ENCODE data around the gene C1QL4. TPM values are rescaled to one million over a fixed set of nuclear protein-coding genes. Genes with fewer than 3 reads are reported as not detected.

Gene C1QL4
- total and polyA plus RNA-seq, 9 of the 15 experiments (the other 6 are each of a cell fraction or from before 2014, with no cell fraction given) = 0.08 to 2.1 (median 0.31) TPM

DNA sequence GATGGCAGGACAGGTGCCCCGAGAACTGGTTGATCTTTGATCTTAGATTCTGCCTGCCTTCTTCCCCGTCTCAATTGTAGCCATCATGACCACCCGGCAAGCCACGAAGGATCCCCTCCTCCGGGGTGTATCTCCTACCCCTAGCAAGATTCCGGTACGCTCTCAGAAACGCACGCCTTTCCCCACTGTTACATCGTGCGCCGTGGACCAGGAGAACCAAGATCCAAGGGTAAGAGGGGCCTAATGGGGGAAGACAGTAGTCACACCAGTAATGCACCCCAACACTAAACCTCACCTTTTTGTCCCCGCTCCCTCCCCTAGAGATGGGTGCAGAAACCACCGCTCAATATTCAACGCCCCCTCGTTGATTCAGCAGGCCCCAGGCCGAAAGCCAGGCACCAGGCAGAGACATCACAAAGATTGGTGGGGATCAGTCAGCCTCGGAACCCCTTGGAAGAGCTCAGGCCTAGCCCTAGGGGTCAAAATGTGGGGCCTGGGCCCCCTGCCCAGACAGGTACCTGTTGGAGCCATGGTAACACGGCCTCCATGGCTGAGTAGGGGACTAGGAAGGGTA, 13.4 kb downstream of the C1QL4 start (continued):
- TF ChIP-seq, protein P1, sequence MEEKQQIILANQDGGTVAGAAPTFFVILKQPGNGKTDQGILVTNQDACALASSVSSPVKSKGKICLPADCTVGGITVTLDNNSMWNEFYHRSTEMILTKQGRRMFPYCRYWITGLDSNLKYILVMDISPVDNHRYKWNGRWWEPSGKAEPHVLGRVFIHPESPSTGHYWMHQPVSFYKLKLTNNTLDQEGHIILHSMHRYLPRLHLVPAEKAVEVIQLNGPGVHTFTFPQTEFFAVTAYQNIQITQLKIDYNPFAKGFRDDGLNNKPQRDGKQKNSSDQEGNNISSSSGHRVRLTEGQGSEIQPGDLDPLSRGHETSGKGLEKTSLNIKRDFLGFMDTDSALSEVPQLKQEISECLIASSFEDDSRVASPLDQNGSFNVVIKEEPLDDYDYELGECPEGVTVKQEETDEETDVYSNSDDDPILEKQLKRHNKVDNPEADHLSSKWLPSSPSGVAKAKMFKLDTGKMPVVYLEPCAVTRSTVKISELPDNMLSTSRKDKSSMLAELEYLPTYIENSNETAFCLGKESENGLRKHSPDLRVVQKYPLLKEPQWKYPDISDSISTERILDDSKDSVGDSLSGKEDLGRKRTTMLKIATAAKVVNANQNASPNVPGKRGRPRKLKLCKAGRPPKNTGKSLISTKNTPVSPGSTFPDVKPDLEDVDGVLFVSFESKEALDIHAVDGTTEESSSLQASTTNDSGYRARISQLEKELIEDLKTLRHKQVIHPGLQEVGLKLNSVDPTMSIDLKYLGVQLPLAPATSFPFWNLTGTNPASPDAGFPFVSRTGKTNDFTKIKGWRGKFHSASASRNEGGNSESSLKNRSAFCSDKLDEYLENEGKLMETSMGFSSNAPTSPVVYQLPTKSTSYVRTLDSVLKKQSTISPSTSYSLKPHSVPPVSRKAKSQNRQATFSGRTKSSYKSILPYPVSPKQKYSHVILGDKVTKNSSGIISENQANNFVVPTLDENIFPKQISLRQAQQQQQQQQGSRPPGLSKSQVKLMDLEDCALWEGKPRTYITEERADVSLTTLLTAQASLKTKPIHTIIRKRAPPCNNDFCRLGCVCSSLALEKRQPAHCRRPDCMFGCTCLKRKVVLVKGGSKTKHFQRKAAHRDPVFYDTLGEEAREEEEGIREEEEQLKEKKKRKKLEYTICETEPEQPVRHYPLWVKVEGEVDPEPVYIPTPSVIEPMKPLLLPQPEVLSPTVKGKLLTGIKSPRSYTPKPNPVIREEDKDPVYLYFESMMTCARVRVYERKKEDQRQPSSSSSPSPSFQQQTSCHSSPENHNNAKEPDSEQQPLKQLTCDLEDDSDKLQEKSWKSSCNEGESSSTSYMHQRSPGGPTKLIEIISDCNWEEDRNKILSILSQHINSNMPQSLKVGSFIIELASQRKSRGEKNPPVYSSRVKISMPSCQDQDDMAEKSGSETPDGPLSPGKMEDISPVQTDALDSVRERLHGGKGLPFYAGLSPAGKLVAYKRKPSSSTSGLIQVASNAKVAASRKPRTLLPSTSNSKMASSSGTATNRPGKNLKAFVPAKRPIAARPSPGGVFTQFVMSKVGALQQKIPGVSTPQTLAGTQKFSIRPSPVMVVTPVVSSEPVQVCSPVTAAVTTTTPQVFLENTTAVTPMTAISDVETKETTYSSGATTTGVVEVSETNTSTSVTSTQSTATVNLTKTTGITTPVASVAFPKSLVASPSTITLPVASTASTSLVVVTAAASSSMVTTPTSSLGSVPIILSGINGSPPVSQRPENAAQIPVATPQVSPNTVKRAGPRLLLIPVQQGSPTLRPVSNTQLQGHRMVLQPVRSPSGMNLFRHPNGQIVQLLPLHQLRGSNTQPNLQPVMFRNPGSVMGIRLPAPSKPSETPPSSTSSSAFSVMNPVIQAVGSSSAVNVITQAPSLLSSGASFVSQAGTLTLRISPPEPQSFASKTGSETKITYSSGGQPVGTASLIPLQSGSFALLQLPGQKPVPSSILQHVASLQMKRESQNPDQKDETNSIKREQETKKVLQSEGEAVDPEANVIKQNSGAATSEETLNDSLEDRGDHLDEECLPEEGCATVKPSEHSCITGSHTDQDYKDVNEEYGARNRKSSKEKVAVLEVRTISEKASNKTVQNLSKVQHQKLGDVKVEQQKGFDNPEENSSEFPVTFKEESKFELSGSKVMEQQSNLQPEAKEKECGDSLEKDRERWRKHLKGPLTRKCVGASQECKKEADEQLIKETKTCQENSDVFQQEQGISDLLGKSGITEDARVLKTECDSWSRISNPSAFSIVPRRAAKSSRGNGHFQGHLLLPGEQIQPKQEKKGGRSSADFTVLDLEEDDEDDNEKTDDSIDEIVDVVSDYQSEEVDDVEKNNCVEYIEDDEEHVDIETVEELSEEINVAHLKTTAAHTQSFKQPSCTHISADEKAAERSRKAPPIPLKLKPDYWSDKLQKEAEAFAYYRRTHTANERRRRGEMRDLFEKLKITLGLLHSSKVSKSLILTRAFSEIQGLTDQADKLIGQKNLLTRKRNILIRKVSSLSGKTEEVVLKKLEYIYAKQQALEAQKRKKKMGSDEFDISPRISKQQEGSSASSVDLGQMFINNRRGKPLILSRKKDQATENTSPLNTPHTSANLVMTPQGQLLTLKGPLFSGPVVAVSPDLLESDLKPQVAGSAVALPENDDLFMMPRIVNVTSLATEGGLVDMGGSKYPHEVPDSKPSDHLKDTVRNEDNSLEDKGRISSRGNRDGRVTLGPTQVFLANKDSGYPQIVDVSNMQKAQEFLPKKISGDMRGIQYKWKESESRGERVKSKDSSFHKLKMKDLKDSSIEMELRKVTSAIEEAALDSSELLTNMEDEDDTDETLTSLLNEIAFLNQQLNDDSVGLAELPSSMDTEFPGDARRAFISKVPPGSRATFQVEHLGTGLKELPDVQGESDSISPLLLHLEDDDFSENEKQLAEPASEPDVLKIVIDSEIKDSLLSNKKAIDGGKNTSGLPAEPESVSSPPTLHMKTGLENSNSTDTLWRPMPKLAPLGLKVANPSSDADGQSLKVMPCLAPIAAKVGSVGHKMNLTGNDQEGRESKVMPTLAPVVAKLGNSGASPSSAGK (IDR thresholded peaks at IDR 0.05) = no peak
- TF ChIP-seq SAP30 (IDR thresholded peaks at IDR 0.05; ENCODE audit: borderline replicate concordance, insufficient read depth, low read depth, low read length, poor library complexity, severe bottlenecking) (peak; percentile 60), BRCA1 (IDR thresholded peaks at IDR 0.05) (no peak), BRCA1 (CRISPR knock-in tag; IDR thresholded peaks at IDR 0.05) (no peak), PHB2 (IDR thresholded peaks at IDR 0.05; ENCODE audit: low read depth) (0 out of 2 replicates have a peak, but pooled peaks have one; percentile 26), NFE2 (IDR thresholded peaks at IDR 0.05; ENCODE audit: low read depth) (no peak), MEIS2 (IDR thresholded peaks at IDR 0.05; ENCODE audit: partially characterized antibody) (no peak), KDM1A (IDR thresholded peaks at IDR 0.05) (no peak), BHLHE40 (IDR thresholded peaks at IDR 0.05; ENCODE audit: low read length) (no peak), KLF16 (IDR thresholded peaks at IDR 0.05) (no peak), HMG20A (CRISPR knock-in tag; conservative IDR thresholded peaks at IDR 0.05) (no peak), NR4A1 (CRISPR knock-in tag; IDR thresholded peaks at IDR 0.05) (no peak), NR4A1 (tag; IDR thresholded peaks at IDR 0.05) (no peak)
- TF ChIP-seq, protein P2, sequence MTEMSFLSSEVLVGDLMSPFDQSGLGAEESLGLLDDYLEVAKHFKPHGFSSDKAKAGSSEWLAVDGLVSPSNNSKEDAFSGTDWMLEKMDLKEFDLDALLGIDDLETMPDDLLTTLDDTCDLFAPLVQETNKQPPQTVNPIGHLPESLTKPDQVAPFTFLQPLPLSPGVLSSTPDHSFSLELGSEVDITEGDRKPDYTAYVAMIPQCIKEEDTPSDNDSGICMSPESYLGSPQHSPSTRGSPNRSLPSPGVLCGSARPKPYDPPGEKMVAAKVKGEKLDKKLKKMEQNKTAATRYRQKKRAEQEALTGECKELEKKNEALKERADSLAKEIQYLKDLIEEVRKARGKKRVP (CRISPR knock-in tag; IDR thresholded peaks at IDR 0.05) = no peak
- TF ChIP-seq, protein P3, sequence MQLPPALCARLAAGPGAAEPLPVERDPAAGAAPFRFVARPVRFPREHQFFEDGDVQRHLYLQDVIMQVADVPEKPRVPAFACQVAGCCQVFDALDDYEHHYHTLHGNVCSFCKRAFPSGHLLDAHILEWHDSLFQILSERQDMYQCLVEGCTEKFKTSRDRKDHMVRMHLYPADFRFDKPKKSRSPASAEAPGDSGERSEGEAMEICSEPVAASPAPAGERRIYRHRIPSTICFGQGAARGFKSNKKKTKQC (CRISPR knock-in tag; IDR thresholded peaks at IDR 0.05) = 0 out of 2 replicates have a peak, but pooled peaks have one; percentile 18

Data from K562 (cell line).